Activated naive CD4-positive, alpha-beta T cell treated with Interleukin-2 at 50 U/mL for 16 hours (primary cell): ENCODE data around the gene RAC2.

ENCODE experiments used
- DNase-seq: peaks from one replicate; pipeline ENCODE4 v3.0.0-alpha.2; 2020

RAC2 gene

DNA sequence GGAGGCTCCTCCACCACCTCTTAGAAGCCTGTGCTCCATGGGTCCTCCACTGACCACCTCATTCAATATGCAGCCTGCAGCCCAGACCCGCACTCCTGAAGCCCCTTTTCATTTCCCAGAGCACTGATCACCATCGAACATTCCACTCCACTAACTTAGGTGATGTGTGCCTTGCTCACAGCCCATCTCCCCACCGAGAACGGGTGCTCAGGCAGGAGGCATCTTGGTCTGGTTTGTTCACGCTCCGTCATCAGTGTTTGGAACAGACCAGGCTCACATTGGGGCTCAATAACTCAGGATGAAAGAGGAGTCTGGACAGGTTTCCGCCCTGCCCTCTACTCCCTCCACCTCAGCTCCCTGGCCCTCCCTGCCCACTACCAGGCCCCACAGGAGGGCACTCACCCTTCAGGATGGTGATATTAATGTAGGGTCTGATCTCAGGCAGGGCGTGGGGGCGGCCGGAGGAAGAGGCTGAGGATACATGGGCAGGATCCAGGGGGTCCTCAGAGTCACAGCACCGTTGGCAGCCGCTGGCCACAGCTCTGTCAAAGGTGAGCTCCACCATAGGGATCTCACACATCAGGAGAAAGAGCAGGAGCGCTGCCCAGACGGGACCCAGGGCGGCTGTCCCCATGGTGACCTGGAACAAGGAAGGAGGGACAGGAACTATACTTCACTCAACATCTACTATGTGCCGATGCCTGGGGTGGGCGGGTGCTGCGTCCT lies 59.1 kb downstream of the RAC2 start:
- no peak for DNase-seq

DNA sequence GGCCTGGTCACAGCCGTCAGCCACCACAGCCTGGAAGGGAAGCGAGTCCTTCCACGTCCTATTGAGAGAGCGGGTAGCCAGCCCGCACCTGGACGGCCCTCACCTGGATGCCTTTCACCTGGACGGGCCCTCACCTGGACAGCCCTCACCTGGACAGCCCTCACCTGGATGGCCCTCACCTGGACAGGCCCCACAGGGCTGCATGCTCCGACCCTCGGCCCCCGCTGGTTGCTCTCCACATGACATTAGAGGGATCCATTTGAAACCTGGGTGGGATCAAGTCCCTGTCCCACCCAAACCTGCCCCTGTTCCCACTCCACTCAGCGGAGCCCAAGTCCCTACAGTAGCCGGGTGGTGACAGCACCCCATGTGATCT lies 59.7 kb downstream of the RAC2 start:
- DNase-seq: no peak

DNA sequence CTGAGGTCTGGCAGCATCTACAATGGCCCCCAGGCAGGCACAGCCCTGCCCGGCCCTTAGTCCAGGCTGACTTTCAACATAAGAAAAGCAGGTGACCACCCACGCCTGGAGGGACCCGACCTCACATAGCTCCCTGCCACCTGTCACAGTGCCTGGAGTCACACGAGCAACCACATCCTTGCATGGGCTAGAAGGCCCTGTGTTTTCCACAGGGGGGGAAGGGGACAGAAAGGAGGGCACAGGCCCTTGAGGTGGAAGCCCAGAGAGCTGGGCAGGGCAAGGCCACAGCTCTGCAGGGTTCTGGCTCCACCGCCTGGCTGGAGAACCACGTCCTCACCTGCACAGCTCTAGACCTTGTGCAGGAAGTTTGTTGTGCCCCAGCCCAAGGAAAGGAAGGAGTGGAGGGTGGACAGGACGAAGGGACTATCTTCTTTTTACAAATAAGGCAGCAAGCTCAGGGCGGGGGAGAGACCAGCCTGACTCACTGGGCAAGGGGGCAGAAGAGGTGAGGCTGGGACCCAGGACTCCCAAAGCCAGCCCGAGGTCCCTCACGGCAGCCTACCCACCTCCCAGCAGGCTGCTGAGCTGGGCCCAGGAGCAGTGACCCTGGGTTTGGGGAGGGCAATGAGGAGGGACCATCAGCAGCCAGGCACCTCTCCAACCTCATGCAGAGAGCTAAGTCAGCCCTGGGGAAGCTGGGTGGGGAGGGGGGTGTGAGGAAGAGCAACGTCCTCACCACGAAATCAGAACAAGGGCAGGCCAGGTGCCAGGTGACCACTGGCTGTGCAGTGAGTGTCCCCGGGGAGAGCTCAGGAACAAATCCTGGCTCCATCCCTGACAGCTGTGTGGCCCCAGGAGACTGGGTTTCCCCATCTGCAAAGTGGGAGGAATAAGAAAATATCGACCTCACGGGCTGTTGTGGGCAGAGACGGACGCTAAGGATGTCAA lies 60.4 kb downstream of the RAC2 start:
- no peak for DNase-seq

DNA sequence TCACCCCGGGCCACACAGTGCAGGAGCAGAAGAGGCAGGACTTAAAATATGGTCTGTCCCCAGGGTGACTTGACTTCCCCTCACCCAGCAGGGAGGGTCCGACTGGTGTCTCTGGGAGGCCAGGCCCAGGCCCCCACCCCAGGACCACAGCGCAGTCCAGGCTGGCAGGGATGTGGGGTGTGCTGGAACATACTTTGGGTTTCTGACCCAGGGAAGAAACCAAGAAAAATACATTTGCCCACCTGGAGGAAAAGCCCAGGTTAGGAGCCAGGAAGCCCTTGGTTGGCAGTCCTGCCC lies 61.2 kb downstream of the RAC2 start:
- no peak for DNase-seq

DNA sequence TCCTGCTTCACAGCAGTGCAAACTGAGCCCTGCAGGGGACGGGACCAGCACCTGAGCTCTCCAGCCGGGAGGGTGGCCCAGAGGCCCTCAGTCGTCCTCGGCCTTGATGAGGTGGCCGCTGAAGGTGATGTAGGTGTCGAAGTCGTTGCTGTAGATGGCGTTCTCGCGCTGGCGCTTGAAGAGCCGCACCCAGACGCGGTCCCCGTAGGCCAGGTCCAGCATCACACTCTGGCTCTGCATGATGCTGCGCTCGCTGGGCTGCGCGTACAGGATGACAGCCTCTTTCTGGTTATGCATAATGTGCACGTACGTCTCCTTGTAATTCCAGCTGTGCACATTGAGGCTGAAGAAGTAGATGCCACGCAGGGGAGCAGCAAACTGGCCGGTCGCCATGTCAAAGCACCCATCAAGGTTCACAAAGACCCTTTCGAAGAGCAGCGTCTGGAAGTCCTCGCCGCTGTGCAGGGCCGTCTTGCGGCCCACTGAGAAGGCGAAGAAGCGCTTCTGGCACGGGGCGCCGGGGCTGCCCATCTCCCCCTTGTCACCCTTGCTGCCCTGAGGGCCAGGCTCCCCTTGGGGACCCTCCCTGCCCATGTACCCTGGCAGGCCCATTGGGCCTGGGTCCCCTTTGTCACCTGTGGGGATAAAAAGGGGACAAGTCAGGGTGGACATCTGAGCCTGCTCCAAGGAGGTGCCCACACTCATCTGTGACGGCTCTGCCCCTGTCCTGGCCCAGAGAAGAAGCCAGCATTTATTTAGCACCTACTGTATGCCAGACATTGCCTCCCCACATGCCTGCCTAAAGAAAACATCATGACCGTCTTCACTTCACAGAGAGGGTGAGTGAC lies 61.7 kb downstream of the RAC2 start:
- DNase-seq: no peak

DNA sequence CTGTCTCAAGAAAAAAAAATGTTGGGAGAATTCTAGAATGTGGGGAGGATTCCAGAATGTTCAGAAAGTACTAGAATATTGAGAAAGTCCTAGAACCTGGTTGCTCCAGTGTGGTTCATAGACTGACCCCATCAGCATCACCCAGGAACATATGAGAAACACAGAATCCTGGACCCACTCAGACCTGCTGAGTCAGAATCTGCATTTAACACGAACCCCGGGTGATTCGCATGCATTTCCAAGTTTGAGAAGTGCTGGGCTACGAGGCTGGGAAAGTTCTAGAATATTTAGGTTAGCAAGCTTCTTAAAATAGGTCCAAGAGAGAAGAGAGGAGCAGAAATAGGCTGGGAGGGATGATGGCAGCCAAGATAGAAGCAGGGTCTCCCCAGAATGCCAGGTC lies 62.4 kb downstream of the RAC2 start:
- no peak for DNase-seq

DNA sequence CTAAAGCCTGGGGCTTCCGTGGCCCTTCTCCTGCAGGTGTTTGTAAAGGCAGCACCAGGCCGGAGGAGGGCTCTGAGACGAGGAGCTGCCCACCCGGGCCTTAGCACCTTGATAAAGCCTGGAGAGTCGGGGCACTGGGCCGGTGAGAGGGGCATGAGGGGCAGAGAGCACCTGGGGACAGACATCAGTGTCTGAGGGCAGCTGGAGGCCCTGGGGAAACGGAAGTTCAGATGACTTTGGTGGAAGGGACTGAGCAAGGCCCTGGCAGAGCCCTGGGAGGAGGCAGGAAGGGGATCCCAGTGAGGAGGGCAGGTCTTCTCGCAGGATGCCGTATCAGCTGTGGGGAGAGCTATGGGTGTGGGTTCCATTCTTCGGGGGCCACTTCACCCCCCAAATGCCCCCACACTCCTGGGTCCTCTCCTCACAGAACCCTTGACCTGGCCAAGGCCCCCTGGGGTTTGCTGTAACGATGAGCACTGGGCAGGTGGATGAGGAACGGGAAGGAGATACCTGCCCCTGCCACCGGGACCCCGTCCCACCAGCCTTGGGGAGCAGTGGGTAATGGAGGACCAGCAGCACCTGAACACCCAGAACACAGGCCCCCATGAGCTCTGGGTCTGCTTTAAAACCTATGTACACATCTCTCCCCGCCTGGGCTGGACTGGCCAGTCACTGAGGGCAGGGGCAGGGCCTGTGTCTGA lies 63.4 kb downstream of the RAC2 start:
- no peak for DNase-seq

DNA sequence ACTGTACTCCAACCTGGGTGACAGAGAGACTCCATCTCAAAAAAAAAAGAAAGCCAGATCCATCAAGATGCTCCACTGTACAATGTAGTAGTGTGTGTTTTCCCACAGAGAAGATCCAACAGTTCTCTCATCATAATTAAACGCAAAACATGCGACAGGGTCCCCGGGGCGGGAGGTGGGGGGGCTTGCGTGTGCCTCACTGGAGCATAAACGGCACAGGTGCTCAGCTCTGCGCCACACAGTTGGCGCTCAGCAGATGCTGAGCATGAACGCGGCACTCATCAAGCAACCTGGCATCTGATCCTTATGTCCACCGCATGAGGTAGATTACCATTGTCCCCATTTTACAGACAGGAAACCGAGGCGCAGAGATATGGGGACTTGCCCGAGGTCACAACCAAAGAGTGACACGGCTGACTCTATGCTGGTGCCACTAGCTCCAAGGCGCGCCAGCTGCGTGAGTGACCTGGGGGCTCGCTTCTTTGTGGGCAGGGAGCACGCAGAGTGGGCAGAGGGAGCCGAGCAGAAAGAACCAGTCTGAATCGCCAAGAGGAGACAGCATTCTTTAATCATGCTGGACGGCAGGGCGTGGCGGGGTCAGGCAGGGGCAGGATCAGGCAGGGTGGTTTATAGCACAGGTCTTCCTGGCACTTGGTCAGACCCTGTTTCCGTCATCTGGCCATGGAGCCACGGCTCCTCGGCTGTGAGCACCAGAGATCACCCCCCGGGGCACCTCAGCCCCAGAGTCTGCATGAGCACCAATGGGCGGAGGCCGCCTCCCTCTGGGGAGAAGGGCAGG lies 64.2 kb downstream of the RAC2 start:
- DNase-seq: no peak

DNA sequence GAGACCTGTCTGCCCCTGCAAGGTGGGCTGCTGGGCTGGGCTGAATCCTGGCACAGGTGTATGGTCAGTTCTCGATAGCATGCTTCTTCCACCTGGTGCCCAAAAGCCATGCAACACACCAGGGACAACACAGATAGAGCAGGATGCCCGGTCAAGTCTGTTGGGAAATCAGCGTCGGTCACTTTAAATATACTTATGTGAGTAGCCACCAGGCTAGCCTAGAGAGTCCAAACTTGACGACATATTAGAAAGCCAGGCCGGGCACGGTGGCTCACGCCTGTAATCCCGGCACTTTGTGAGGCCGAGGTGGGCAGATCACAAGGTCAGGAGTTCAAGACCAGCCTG lies 65.0 kb downstream of the RAC2 start:
- no peak for DNase-seq

DNA sequence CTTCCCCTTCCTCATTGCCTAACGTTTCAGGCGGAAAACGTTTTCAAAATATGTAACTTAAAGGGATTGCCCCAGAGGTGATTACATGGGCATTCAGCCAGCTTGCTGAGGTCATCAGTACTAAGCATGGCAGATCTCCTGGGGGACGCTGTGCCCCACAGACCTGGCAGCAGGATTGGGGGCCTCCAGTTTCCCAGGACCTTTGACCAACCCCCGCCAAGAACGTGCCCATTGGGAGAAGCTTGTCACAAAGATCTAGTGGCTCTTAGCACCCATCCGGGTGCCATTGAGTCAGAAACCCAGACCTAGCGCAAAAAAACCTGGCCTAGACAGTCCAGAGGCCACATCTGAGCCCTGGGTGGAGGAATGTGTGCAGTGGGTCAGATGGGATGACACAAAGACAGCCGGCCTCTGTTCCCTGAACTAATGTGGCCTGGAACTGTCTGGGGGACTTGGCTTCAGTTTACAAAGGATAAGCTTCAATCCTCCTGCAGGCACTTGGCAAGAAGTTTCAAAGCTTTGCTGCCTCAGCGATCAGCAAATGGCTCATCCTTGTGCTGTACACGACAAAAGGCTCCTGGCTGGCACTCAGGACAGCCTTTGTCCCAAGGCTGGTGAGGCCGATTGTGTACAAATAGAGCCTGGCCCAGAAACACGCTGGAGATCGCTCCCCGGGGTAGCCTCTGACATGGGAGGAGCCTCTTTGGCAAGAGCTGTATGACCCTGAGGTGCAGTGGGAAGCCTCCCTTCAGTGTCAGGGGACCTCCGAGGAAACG lies 65.5 kb downstream of the RAC2 start:
- no peak for DNase-seq

DNA sequence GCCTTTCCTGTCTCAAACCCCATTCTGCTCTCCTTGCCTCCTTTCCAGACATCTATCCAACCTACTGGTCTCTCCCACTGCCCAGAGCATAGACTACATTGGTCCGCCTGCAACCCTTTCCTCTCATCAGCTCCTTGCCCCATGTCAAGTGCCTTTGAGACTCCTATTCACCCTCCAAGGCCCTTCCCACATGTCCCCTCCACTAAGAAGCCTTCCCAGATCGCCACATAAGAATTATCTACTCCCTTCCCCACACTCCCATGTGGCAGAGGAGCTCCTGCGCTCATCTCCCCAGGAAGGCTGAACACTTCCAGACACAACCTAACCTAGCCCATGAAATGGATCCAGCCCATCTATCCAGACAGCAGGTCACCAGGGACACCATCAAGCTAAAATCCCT lies 66.3 kb downstream of the RAC2 start:
- DNase-seq: no peak

DNA sequence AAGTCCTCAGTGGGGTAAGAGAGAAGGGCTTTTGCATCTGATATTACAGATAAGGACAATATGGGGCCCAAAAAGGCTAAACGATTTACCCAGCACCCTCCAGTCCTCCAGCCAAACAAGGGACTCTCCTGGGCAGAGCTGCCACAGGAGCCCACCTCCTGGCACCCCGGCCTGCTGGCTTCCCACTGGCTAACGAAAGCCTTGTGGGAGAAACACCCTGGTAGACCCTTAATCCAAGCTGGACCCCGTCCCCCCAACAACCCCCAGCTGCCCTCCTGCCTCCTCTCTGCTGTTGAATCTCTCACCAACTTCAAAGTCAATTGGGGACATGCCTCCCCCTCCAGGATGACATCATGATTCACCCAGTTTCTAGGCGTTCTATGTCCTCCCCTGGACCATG lies 66.8 kb downstream of the RAC2 start:
- no peak for DNase-seq

DNA sequence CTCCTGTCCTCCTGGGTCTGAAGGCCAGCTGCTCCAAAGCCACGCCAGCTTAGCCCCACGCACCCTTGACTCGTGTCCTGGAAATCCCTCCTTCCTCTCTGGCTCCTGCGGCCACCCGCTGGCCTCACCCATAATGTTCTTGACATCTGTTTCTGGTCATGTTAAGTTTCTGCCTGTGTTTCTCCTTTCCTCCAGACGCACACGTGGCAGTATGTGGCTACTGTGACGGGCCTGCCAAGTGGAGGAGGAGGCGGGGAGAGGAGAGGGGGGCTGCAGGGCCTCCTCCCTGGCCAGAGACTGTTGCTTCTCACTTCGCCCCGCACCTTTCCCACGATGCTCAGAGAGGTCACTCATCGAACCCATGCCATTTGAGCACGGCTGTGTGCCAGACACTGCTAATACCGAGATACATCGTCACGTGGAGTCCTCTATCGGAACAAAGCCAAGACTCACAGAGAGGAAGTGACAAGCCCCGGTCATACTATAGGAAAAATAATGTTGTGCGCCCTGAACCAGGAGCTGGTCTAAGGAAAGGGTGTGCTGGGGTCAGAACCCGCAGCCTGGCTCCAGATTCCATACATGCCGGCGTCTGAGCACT lies 67.5 kb downstream of the RAC2 start:
- no peak for DNase-seq

DNA sequence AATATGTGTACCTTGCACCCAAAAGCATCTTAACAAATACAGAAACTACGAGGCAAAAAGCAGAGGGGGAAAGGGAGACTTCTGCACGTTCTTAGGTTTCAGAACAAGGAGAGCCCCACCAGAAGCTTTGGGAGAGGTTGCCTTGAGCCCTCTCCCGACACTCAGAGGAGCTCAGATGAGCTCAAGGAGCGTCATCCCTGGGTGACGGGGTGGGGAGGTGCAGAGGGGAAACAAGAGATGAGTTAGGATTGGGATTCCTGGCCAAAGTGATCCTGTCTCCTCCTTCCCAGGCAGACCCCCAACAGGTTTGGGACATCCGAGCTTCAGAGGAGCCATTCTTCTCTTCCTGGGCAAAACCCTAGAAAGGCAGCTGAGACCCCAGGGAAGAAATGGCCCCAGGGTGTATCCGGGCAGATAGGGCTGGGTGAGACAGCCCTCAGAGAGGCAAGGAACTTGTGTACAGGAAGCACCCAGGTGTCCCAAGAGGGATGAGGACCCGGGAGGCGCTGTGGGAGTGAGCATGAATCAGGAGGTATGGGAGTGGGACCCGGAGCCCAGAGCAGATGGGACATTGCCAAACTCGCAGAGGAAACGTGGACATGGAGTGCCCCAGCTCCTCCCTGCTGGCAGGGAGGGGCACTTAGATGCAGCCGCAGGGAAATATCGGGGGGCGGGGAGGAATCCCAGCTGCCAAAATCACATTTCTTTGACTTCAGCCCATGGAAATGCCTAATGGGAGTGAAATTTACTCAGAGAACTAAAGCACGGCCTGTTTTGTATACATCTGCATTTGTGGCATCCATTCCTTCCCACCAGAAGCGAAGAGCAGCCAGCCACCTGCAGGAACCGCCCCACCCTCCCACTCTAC lies 68.4 kb downstream of the RAC2 start:
- no peak for DNase-seq
